Activated naive CD4-positive, alpha-beta T cell treated with anti-CD3 and anti-CD28 coated beads, Interleukin-2, amount 50 U/mL, for 72 hours (primary cell): ENCODE results near the gene MEGF11. TPM values are rescaled to one million over a fixed set of nuclear protein-coding genes. Genes with fewer than 3 reads are reported as not detected.
A peak's percentile ranks its signal among the peaks of the same experiment; 100 is the strongest.
"Not testable (repeated sequence)": the region's sequence is repeated elsewhere in the genome, so short reads cannot be mapped to it uniquely, and the experiment has no call there.

Experiments used
- ATAC-seq, 2 donors: fragments of 150-1000 bp; cut with Tn5 transposase; 2 replicates each; pipeline ENCODE4 v1.10.0; 2021; ENCODE audit warnings: mild to moderate bottlenecking in 2 of 2, moderate library complexity in 2 of 2
- DNase-seq, 2 donors: peaks; one replicate each; pipeline ENCODE4 v3.0.0; 2021 to 2022; ENCODE audit warnings: low spot score in 2 of 2
- H3K27ac Mint-ChIP-seq, 2 donors: one replicate each; pipeline ENCODE4 v1.8.0; 2022; ENCODE audit warnings: mild to moderate bottlenecking in 2 of 2, mixed read lengths in 2 of 2
- H3K36me3 Mint-ChIP-seq, 2 donors: one replicate each; pipeline ENCODE4 v1.8.0; 2022; ENCODE audit warnings: mixed read lengths in 2 of 2
- H3K9me3 Mint-ChIP-seq, 2 donors: one replicate each; pipeline ENCODE4 v1.8.0; 2022; ENCODE audit warnings: mixed read lengths in 2 of 2
- total RNA-seq, 2 donors: library from RNA; stranded (reverse); gene quantifications; one replicate each; pipeline ENCODE4 v1.2.3, GENCODE V29; 2022

The MEGF11 gene
- total RNA-seq, 2 donors from 2014 or later: not detected

DNA sequence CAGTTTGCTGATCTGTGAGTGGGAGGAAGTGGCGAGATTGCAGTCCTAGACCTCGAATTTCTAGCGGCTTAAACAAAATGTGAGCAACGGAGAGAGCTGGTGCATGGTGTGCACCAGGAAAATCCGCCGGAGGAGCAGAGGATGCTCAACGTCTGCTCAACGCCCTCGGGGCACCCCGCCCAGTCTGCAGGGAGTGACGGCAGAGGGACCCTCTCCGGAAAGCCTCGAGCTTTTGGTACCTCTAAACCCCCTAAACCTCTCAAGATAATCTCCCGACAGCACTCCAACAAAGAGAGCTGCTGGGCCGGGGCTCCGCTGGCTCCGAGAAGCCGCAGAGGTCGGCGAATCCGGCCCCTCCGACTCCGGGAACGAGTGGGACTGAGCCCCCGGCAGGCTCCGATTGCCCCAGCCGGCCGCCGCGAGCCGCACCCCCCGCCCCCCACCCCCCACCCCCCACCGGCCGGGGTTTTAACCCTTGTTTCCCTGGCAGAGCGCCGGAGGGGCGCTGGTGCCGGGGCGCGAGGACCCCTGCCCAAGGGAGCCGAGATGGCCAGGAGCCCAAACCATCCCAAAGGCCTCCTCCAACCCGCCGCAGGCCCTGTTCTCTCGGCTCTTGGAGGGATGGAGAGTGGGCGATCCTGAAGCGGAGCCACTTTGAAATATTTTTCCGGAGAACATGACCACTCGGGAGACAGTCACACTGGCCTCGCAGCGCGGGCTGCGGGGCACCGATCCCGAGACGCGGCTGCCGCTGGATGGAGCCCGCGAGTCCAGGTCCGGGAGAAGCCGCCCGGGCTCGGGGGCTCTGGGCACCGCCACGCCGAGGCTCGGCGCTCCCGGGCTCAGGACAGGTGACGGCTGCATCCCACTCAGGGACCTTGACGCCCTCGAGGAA is 1.5 kb downstream of the MEGF11 start:
- H3K27ac Mint-ChIP-seq: no peak overlapping the region
- no peaks in the 10 kb centered on the region for H3K9me3 Mint-ChIP-seq
- H3K36me3 Mint-ChIP-seq: peaks cover 7% of the 10 kb centered on the region in 2 donors
- ATAC-seq (peak; percentile 77 to 78), DNase-seq (peak in 1 of 2 donors; percentile 66)

DNA sequence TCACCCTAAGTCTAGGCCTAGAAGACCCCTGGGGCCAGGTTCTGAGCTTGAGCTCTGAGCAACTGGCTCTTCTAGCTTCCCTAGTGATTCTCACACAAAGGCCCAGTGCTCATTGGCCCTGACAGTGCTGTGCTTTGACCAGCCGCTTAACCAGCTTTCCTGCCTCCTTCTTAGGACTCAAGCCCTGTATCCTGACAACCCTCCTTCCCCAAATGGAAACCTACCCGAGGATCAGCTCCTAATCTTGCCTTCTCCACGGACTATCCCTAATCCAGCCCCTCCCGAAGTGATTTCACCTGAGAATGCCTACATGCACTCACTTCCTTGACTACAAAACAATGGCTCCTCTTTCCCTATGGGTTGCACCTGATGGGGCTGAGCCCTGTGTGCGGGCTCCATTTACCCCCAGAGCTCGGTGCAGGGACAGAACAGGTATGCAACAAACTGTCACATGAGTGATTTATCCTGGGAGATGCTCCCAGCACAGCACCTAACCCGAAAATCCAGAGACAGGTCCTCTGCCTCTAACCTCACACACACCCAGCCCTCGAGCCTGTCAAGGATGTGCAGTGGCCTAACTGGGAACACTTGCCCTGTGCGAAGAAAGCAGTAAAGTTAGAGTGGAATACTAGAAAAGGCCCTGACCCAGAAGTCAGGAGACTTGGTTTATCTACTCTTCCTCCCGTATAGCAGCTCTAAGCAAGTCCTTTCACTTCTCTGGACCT is 2.3 kb downstream of the MEGF11 start:
- ATAC-seq (no peak), DNase-seq (no peak)
- no peaks in the 10 kb centered on the region for H3K9me3 Mint-ChIP-seq
- H3K27ac Mint-ChIP-seq: no peak overlapping the region
- H3K36me3 Mint-ChIP-seq: peaks cover 7% of the 10 kb centered on the region in 2 donors

DNA sequence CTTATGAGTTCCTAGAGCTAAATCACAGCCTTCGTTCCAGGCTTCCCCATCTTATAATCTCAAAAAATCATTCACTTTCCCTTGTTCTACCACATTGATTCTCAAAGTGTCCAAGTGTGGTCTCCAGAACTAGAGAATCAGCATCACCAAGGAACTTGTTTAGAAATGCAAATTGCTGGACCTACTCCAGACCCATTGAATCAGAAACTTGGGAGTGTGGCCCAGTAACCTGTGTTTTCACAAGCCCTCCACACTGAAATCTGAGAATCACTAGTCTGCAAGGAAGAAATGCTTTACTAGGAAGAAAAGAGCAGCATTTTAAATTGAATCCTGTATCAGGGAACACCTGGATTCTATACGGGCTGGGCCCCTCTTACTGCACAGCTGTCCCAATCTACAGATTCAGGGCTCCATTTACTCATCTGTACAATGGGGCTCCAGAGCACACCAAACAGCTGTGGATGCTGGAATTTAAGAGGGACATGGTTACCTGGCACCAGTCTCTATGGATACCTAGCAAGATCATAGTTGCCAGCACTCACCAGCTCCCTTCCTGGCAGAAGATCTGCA is 3.9 kb downstream of the MEGF11 start:
- ATAC-seq: no peak
- peaks cover 7% of the 10 kb centered on the region in 2 donors for H3K36me3 Mint-ChIP-seq
- H3K9me3 Mint-ChIP-seq: no peaks in the 10 kb centered on the region
- no peak overlapping the region for H3K27ac Mint-ChIP-seq
- DNase-seq: no peak

DNA sequence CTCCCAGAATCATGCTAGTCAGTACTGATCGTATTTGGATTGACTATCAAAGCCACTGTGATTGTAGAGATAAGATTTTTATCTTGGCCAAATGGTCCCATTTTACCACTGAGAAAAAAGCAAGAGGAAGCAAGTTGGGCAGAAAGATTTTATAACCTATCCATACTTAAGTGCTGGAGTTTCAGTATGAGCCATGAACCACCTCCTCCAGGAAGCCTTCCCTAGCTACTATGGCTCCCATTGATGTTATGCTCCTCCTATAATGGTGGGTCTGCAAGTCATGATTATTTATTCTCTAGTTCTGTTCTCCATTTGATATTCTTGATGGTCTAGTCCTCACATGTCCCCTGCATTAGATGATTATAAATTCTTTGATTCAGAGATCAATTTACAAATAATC is 6.6 kb downstream of the MEGF11 start:
- H3K9me3 Mint-ChIP-seq: no peaks in the 10 kb centered on the region
- H3K36me3 Mint-ChIP-seq: no peaks in the 10 kb centered on the region
- no peak for DNase-seq
- no peak for ATAC-seq
- no peak overlapping the region for H3K27ac Mint-ChIP-seq

DNA sequence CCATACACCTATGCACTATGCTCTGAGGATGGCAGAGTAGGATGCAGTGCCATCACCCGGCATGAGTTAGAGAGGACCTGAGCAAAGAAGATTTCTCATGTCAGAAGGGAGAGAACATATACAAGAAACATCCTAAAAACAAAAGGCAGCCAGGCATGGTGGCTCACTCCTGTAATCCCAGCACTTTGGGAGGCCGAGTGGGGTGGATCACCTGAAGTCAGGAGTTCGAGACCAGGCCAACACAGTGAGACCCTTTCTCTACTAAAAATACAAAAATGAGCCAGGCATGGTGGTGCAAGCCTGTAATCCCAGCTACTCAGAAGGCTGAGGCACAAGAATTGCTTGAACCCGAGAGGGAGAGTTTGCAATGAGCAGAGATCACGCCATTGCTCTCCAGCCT is 7.7 kb downstream of the MEGF11 start:
- not testable (repeated sequence) for H3K27ac Mint-ChIP-seq, ATAC-seq, H3K9me3 Mint-ChIP-seq, H3K36me3 Mint-ChIP-seq, DNase-seq

DNA sequence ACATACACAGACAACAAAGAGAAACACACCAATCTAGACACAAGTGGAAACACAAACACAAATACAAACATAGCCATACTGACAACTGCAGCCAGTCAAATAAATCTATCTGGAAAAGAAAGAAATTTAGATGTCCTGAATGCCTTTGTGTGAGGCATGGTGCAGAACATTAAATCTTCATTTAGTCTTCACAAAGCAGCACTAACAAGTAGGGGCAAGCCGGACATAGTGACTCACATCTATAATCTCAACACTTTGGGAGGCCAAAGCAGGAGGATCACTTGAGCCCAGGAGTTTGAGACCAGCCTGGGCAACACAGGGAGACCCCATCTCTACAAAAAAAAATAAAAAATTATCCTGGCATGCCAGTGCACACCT is 11.7 kb downstream of the MEGF11 start:
- H3K9me3 Mint-ChIP-seq: no peaks in the 10 kb centered on the region
- no peak overlapping the region for H3K27ac Mint-ChIP-seq

DNA sequence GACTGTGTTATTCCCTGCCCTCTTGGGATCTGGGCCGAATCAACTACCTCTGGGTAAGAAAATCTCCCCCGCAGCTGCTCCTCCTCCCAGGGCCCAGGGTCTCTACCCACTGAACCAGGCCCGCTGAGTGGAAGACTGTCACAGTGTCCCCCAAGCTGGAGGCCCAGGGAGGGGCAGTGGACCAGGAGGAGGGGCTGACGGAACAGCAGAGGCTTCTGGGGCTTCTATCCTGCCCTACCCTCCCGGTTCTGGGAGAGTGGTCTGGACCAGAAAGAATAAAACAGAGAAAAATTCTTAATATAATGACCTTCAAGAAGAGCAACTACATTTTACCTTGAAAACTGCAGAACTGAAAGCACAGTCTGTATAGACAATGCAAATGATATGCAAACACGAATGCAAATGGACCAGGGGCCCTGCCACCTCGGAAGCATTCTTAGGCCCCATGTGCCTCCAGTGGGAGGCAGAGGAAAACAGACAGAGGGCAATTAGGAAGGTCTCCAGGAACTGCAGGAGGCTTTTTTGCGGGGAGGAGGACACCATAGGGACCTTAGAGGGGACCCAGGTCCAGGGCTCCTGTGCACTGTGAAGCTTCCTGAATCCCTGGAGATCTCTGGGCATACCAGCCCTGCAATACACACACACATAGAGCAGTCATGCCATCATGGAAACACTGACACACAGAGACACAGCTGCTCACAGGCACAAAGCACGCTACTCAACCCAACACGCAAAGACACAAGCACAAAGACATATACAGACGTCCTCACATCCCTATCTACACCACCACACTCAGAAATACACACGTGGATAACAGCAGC is 12.3 kb downstream of the MEGF11 start:
- no peaks in the 10 kb centered on the region for H3K9me3 Mint-ChIP-seq
- no peak overlapping the region for H3K27ac Mint-ChIP-seq
- H3K36me3 Mint-ChIP-seq: no peaks in the 10 kb centered on the region
- ATAC-seq (no peak), DNase-seq (no peak)

More for the DNA sequence above, 11.7 kb downstream of the MEGF11 start:
- no peak for DNase-seq
- no peak for ATAC-seq
- no peaks in the 10 kb centered on the region for H3K36me3 Mint-ChIP-seq

DNA sequence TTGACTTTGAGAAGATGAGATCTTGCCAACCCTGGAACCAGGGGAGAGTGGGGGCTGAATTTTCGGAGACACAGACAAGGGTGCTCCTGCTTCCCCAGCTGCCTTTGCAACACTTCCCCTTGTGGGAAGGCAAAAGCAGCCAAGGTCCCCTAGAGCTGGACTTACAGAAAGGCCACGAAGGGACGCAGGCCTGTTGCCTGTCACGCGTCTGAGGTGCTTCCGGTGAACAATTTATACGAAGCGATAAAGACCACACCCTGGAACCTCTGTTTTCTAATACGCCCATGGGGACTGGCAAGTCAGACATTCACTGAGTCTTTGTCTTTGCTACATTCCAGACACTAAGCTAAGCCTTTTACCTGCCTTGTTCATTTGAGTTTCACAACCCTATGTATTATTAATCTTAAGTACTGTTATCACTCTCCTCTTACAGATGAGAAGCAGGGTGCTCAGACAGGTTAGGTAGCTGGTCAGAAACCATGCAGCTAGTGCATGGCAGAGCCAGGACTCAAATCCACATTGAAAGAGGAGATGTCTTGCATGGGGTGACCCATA is 13.2 kb downstream of the MEGF11 start:
- Mint-ChIP-seq H3K9me3 (no peaks in the 10 kb centered on the region), H3K27ac (no peak overlapping the region), H3K36me3 (no peaks in the 10 kb centered on the region)
- DNase-seq (no peak), ATAC-seq (no peak)

DNA sequence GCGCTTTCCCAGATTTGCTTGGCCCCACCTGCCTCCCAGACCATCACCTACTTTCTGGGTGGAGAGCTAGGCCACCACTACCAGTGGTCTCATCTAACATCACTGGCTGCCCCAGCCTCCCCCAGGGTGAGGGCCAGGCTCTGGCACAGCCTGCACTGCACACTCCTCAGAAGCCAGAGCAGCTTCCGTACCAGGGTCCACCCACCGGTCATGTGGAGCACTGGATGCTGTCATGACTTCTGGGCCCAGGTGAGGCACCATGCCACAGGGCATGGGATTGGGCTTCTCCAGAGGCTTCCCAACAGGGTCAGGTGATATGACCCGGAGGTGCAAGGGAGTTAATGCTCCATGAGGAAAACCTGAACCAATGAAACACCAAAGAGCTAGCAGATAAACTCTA is 14.0 kb downstream of the MEGF11 start:
- H3K36me3 Mint-ChIP-seq: no peaks in the 10 kb centered on the region
- H3K9me3 Mint-ChIP-seq: no peaks in the 10 kb centered on the region
- ATAC-seq (no peak), DNase-seq (no peak)
- no peak overlapping the region for H3K27ac Mint-ChIP-seq

DNA sequence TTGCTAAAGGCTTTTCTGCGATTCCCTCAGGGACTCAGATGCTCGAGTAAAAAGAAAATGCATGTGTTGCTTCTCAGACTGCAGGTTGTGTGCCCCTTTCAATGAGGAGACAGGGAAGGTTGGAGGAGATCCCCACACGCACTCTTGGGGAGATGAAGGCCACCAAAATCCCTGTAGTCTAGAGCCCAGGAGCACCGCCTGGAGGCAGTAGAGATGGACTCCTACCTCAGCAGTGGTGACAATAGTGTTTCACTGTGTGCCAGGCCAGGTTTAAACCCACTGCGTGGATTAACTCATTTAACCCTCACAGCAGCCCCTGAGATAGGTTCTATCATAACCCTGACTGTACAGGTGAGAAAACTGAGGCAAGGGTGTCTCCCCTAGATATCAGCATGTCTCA is 15.2 kb downstream of the MEGF11 start:
- H3K36me3 Mint-ChIP-seq: no peaks in the 10 kb centered on the region
- no peak for ATAC-seq
- no peak for DNase-seq
- no peaks in the 10 kb centered on the region for H3K9me3 Mint-ChIP-seq
- no peak overlapping the region for H3K27ac Mint-ChIP-seq

DNA sequence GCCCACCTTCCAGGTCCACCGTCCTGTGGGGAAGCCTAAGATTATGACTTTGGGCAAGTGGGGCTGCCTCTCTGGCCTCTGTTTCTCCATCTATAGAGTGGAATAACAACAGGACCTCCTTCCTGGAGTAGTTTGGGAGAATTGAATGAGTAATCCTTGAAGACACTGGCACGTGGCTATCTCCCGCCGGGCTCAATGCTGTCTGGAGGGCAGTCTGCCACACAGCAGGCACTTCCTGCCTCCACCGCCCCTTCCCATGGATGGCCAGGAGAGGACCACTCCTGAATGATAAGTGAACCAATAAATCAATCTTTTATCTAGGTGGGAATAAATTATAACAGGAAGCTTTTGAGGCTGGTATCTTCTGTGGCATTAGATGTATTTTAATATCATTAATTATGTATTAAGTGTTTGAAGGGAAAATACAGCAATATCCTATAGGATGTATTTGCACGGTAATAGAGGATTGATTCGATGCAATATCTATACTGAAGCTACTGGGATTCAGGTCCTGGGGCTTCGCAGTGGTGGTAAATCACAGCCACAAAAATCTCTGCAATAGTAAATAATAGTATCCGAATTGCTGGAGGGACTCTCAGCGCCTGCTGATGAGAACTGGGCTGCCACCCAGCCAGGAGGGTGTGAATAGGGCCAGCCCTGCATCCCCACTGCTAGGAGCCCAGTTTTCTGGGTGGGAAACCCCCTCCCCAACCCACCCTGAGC is 15.9 kb downstream of the MEGF11 start:
- ATAC-seq (no peak), DNase-seq (no peak)
- Mint-ChIP-seq H3K27ac (no peak overlapping the region), H3K9me3 (no peaks in the 10 kb centered on the region), H3K36me3 (no peaks in the 10 kb centered on the region)

DNA sequence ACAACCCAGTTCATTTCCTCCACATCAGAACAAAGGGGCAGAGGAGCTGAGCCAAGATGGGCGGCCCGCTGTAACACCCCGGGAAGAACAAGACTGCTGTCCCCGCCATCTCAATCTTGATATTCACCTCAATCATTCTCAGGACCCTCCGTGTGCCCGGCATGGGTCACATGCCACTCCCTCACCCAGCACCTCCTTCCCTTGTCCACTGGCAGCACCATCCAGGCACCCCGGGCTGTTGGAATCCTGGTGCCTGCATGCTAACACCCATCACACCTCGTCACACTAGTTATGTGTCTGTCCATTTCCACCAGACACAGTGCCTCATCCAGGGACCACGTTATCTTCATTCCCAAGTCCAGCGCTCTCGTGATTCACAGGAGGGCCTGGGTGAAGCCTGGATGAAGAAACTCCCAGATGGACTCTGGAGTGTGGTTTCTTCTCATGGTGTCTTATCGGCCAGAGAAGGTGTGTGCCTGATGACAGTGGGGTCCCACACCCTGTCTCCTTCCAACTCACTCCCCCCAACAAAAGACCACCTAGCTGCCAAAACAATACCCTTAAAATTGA is 16.7 kb downstream of the MEGF11 start:
- Mint-ChIP-seq H3K27ac (no peak overlapping the region), H3K36me3 (no peaks in the 10 kb centered on the region), H3K9me3 (no peaks in the 10 kb centered on the region)
- ATAC-seq (no peak), DNase-seq (no peak)

DNA sequence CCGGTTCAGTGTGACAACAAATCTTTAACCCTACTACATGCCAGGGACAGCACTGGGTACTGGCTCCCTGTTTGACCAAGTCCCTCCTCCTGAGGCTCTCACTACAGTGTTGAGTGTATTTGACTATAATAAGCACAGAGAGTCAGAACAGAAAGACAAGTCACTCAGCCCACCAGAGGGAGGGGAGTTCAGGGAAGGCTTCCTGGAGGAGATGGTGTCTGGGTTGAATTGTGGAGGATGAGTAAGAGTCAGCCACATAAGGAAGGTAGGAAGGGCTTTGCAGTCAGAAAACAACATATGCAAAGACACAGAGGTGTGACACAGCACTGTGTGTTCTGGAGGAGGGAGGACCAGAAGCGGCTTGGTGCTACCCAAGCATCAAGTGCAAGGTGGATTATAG is 17.7 kb downstream of the MEGF11 start:
- peak in 1 of 2 donors; percentile 28 for ATAC-seq
- Mint-ChIP-seq H3K9me3 (no peaks in the 10 kb centered on the region), H3K27ac (no peak overlapping the region), H3K36me3 (no peaks in the 10 kb centered on the region)
- DNase-seq: no peak

DNA sequence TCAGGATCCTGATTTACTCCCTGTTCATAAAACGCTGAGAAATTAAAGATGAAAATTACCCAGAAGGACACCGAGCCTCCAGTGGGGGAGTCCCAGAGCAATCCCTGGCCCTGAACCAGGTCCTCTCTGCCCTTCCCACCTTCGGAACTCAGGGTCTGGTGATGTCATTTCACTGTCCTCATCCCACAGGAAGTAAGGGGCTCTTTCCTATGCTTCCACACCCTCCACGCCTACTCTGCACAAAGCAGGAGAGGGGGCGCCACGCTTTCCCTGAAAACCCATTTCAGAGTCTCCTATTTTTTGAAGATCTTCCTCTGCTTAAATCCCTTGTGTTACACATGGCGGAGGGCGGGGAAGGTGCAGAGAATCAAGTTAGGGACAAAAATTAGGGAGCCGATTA is 18.8 kb downstream of the MEGF11 start:
- Mint-ChIP-seq H3K36me3 (no peaks in the 10 kb centered on the region), H3K27ac (no peak overlapping the region), H3K9me3 (no peaks in the 10 kb centered on the region)
- ATAC-seq (no peak), DNase-seq (no peak)

DNA sequence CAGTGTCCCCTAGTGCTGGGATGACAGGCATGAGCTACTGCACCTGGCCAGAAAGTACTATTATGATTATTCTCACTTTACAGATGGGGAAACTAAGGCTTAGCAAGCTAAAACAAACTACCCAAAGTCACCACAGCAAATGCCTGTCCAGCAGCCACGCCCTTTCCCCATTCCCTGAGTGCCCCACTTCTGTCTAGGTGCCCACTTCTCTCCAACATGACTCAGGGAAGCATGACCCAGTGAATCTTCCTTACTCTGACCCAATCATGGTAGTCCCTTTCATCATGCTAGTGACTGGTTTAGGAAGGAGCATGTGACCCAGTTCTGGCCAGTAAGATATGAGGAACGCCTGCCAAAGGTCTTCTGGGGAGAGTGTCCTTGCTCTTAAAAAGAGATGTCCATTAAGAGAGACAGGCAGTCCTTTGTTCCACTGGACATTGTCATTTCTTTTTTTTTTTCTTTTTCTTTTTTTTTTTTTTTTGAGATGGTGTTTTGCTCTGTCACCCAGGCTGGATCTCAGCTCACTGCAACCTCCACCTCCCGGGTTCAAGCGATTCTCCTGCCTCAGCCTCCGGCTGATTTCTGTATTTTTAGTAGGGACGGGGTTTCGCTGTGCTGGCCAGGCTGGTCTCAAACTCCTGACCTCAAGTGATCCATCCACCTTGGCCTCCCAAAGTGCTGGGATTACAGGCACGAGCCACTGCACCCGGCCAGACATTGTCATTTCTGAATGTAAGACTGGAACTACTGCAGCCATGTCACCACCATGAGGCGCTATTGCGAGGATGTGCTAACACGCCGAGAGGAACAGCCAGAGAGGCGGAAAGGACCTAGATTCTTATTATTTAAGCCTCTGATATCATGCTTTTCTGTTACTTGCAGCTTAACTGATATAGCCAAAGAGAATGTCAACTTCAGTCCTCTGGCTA is 19.8 kb downstream of the MEGF11 start:
- no peak for ATAC-seq
- Mint-ChIP-seq H3K27ac (no peak overlapping the region), H3K9me3 (no peaks in the 10 kb centered on the region), H3K36me3 (no peaks in the 10 kb centered on the region)
- DNase-seq: peak in 1 of 2 donors; percentile 22
